ENCODE results near the gene GEMIN7. TPM values are rescaled to one million over a fixed set of nuclear protein-coding genes. Genes with fewer than 3 reads are reported as not detected.
A peak's percentile ranks its signal among the peaks of the same experiment; 100 is the strongest.

GEMIN7 gene
- total and polyA plus RNA-seq, 4 experiments from 2014 or later = 15.9 to 75.3 (median 26.2) TPM

GRCh38 chr19:45140144-45140503 is 61.1 kb downstream of the GEMIN7 start:
- H3K27ac ChIP-seq (ENCODE audit: low read depth, low read length) = no peak overlapping the region
- Mint-ChIP-seq H3K27ac (no peak overlapping the region), H3K4me3 (no peak overlapping the region), H3K4me1 (peaks cover 0 to 8% (median 4%) of the 10 kb centered on the region in 4 donors), H3K9me3 (no peaks in the 10 kb centered on the region), H3K36me3 (peaks cover 7 to 13% of the 10 kb centered on the region in 2 donors), H3K27me3 (no peaks in the 10 kb centered on the region)
- ChIA-PET CTCF (ENCODE audit: partially characterized antibody) (interaction anchor here (1.4 kb wide), 1 partner anchor 15 kb away, joined by 3 read pairs; no protein-coding TSS in a partner anchor), POLR2A (ENCODE audit: partially characterized antibody) (no interaction called here)
- peaks cover 12% of the 10 kb centered on the region for H3K36me3 ChIP-seq (ENCODE audit: insufficient read depth, low read length)
- no peak overlapping the region for H3K4me3 ChIP-seq (ENCODE audit: low read length in 2 of 2)
- no peaks in the 10 kb centered on the region for H3K4me1 ChIP-seq (ENCODE audit: insufficient read depth, low read length)
- peak in 1 of 5 donors; percentile 27 for DNase-seq
- no peaks in the 10 kb centered on the region for H3K27me3 ChIP-seq (ENCODE audit: insufficient read depth, low read length)
- H3K9me3 ChIP-seq (ENCODE audit: control insufficient read depth in 1 of 2, low read length in 2 of 2) = no peaks in the 10 kb centered on the region
- intact Hi-C loops (cut with micrococcal nuclease) = no loop called here

GRCh38 chr19:45140533-45140932 is 61.5 kb downstream of the GEMIN7 start:
- no peak for DNase-seq
- Mint-ChIP-seq H3K4me3 (no peak overlapping the region), H3K4me1 (peaks cover 0 to 8% (median 4%) of the 10 kb centered on the region in 4 donors), H3K27me3 (no peaks in the 10 kb centered on the region), H3K9me3 (no peaks in the 10 kb centered on the region), H3K27ac (peak overlapping the region in 1 of 7 donors; percentile 55), H3K36me3 (peaks cover 7 to 13% of the 10 kb centered on the region in 2 donors)
- H3K9me3 ChIP-seq (ENCODE audit: control insufficient read depth in 1 of 2, low read length in 2 of 2) = no peaks in the 10 kb centered on the region
- ChIA-PET POLR2A (ENCODE audit: partially characterized antibody) (no interaction called here), CTCF (ENCODE audit: partially characterized antibody) (interaction anchor here (1.4 kb wide), 1 partner anchor 15 kb away, joined by 3 read pairs; no protein-coding TSS in a partner anchor)
- intact Hi-C loops (cut with micrococcal nuclease) = no loop called here
- no peak overlapping the region for H3K4me3 ChIP-seq (ENCODE audit: low read length in 2 of 2)
- no peaks in the 10 kb centered on the region for H3K4me1 ChIP-seq (ENCODE audit: insufficient read depth, low read length)
- H3K27me3 ChIP-seq (ENCODE audit: insufficient read depth, low read length) = no peaks in the 10 kb centered on the region
- H3K36me3 ChIP-seq (ENCODE audit: insufficient read depth, low read length) = peaks cover 12% of the 10 kb centered on the region
- no peak overlapping the region for H3K27ac ChIP-seq (ENCODE audit: low read depth, low read length)

Other genes with a start within 250 kb of the GEMIN7 start
- gene NECTIN2, start 233.0 kb upstream of the GEMIN7 start, total RNA-seq = 1 to 10 TPM in 1 of 2 experiments, under 1 TPM in 1; 0.84 to 1.7 TPM
- gene NECTIN2, start 233.0 kb upstream of the GEMIN7 start, polyA plus RNA-seq = under 1 TPM in 1 of 2 donors, not detected in 1; 0.11 TPM
- gene TOMM40, start 188.0 kb upstream of the GEMIN7 start, total RNA-seq = 10 to 100 TPM; 32.8 to 34.6 TPM
- 10 to 100 TPM; 30.9 to 43.6 TPM for gene TOMM40, start 188.0 kb upstream of the GEMIN7 start, polyA plus RNA-seq
- 10 to 100 TPM in 1 of 2 experiments, 1 to 10 TPM in 1; 9.0 to 11.9 TPM for gene APOE, start 173.5 kb upstream of the GEMIN7 start, total RNA-seq
- not detected for gene APOE, start 173.5 kb upstream of the GEMIN7 start, polyA plus RNA-seq
- 1 to 10 TPM; 6.4 to 7.0 TPM for gene APOC1, start 164.7 kb upstream of the GEMIN7 start, total RNA-seq
- not detected for gene APOC1, start 164.7 kb upstream of the GEMIN7 start, polyA plus RNA-seq
- not detected for gene APOC4, start 137.0 kb upstream of the GEMIN7 start, total RNA-seq
- not detected for gene APOC4, start 137.0 kb upstream of the GEMIN7 start, polyA plus RNA-seq
- under 1 TPM in 1 of 2 experiments, not detected in 1; 0.49 TPM for gene APOC2, start 133.2 kb upstream of the GEMIN7 start, total RNA-seq
- gene APOC2, start 133.2 kb upstream of the GEMIN7 start, polyA plus RNA-seq = not detected
- 10 to 100 TPM; 85.1 to 86.4 TPM for gene CLPTM1, start 123.9 kb upstream of the GEMIN7 start, total RNA-seq
- gene CLPTM1, start 123.9 kb upstream of the GEMIN7 start, polyA plus RNA-seq = 10 to 100 TPM; 16.6 to 27.5 TPM
- gene RELB, start 77.8 kb upstream of the GEMIN7 start, total RNA-seq = 10 to 100 TPM; 38.8 to 39.8 TPM
- 10 to 100 TPM; 19.7 to 31.2 TPM for gene RELB, start 77.8 kb upstream of the GEMIN7 start, polyA plus RNA-seq
- gene CLASRP, start 40.2 kb upstream of the GEMIN7 start, total RNA-seq = 100 to 1,000 TPM; 156 to 163 TPM
- 10 to 100 TPM in 1 of 2 donors, 1 to 10 TPM in 1; 3.8 to 12.7 TPM for gene CLASRP, start 40.2 kb upstream of the GEMIN7 start, polyA plus RNA-seq
- gene ZNF296, start 2.8 kb upstream of the GEMIN7 start, total RNA-seq = 1 to 10 TPM; 1.7 to 1.9 TPM
- 1 to 10 TPM in 1 of 2 donors, under 1 TPM in 1; 0.98 to 3.2 TPM for gene ZNF296, start 2.8 kb upstream of the GEMIN7 start, polyA plus RNA-seq
- 10 to 100 TPM; 25.2 to 26.2 TPM for gene PPP1R37, start 13.9 kb downstream of the GEMIN7 start, total RNA-seq
- 1 to 10 TPM in 1 of 2 donors, under 1 TPM in 1; 0.31 to 1.4 TPM for gene PPP1R37, start 13.9 kb downstream of the GEMIN7 start, polyA plus RNA-seq
- 1 to 10 TPM in 1 of 2 experiments, under 1 TPM in 1; 0.80 to 1.2 TPM for gene NKPD1, start 81.7 kb downstream of the GEMIN7 start, total RNA-seq
- under 1 TPM in 1 of 2 donors, not detected in 1; 0.61 TPM for gene NKPD1, start 81.7 kb downstream of the GEMIN7 start, polyA plus RNA-seq
- 10 to 100 TPM; 49.1 to 51.9 TPM for gene TRAPPC6A, start 99.0 kb downstream of the GEMIN7 start, total RNA-seq
- gene TRAPPC6A, start 99.0 kb downstream of the GEMIN7 start, polyA plus RNA-seq = 100 to 1,000 TPM; 160 to 246 TPM
- gene BLOC1S3, start 99.5 kb downstream of the GEMIN7 start, total RNA-seq = 10 to 100 TPM; 26.5 to 29.9 TPM
- 10 to 100 TPM in 1 of 2 donors, 1 to 10 TPM in 1; 5.3 to 15.4 TPM for gene BLOC1S3, start 99.5 kb downstream of the GEMIN7 start, polyA plus RNA-seq
- not detected for gene EXOC3L2, start 166.1 kb downstream of the GEMIN7 start, total RNA-seq
- not detected for gene EXOC3L2, start 166.1 kb downstream of the GEMIN7 start, polyA plus RNA-seq
- gene MARK4, start 172.0 kb downstream of the GEMIN7 start, total RNA-seq = 10 to 100 TPM; 24.3 to 25.2 TPM
- gene MARK4, start 172.0 kb downstream of the GEMIN7 start, polyA plus RNA-seq = 1 to 10 TPM in 1 of 2 donors, under 1 TPM in 1; 0.11 to 1.7 TPM
- not detected for gene CKM, start 243.6 kb downstream of the GEMIN7 start, total RNA-seq
- not detected for gene CKM, start 243.6 kb downstream of the GEMIN7 start, polyA plus RNA-seq